ENCODE results near the gene RGS11.
A peak's percentile ranks its signal among the peaks of the same experiment; 100 is the strongest.
"Not testable (repeated sequence)": the region's sequence is repeated elsewhere in the genome, so short reads cannot be mapped to it uniquely, and the experiment has no call there.

RGS11 gene

GRCh38 chr16:261031-261691 is 14.6 kb downstream of the RGS11 start:
- peak in 1 of 3 experiments; percentile 54 for DNase-seq

GRCh38 chr16:260326-260725 is 15.4 kb downstream of the RGS11 start:
- no peak for DNase-seq

- DNase-seq = no peak
Measured at GRCh38 chr16:259814-260253, 15.9 kb downstream of the RGS11 start.

GRCh38 chr16:259226-259625 is 16.5 kb downstream of the RGS11 start:
- DNase-seq = no peak

- DNase-seq = not testable (repeated sequence)
Measured at GRCh38 chr16:258091-258490, 17.7 kb downstream of the RGS11 start.

GRCh38 chr16:255183-255582 is 20.6 kb downstream of the RGS11 start:
- no peak for DNase-seq

- no peak for DNase-seq
Measured at GRCh38 chr16:254461-254860, 21.3 kb downstream of the RGS11 start.

- DNase-seq = no peak
Measured at GRCh38 chr16:253833-254232, 21.9 kb downstream of the RGS11 start.

GRCh38 chr16:252366-253337 is 23.1 kb downstream of the RGS11 start:
- DNase-seq = no peak

GRCh38 chr16:249431-249830 is 26.3 kb downstream of the RGS11 start:
- DNase-seq = no peak

- DNase-seq = no peak
Measured at GRCh38 chr16:247027-247426, 28.7 kb downstream of the RGS11 start.

GRCh38 chr16:245105-245504 is 30.6 kb downstream of the RGS11 start:
- DNase-seq = no peak

GRCh38 chr16:243348-243747 is 32.4 kb downstream of the RGS11 start:
- no peak for DNase-seq

GRCh38 chr16:242281-242680 is 33.5 kb downstream of the RGS11 start:
- DNase-seq = no peak

- DNase-seq = no peak
Measured at GRCh38 chr16:240559-240958, 35.2 kb downstream of the RGS11 start.

- DNase-seq = no peak
Measured at GRCh38 chr16:239948-240277, 35.8 kb downstream of the RGS11 start.

GRCh38 chr16:234468-235305 is 41.1 kb downstream of the RGS11 start, which contains the start of gene FAM234A:
Gene FAM234A (plus strand): TSS chr16:234821. CDS start chr16:254414, 19,593 bp downstream.
- DNase-seq = peak; percentile 96 to 100 (median 97)

- DNase-seq = no peak
Measured at GRCh38 chr16:230949-231348, 44.8 kb downstream of the RGS11 start.

- DNase-seq = not testable (repeated sequence)
Measured at GRCh38 chr16:230351-230750, 45.4 kb downstream of the RGS11 start.

GRCh38 chr16:229731-230281 is 45.9 kb downstream of the RGS11 start:
- DNase-seq = no peak

- peak; percentile 93 to 97 (median 96) for DNase-seq
Measured at GRCh38 chr16:228852-229730, 46.7 kb downstream of the RGS11 start, which contains the start of gene LUC7L. Gene LUC7L (minus strand): TSS chr16:229449. CDS start chr16:229339, 110 bp downstream.
